Thyroid gland (tissue), 4 donors: ENCODE results near the gene GOT2.

Experiments used
- CTCF ChIP-seq, 6 experiments: fragments of 200-600 bp in 3 of 6; fragments of 450-650 bp in 3 of 6; sonication (generic) in 3 of 6; IDR thresholded peaks; one replicate each; pipeline ENCODE4 v1.5.1; 2016 to 2019; ENCODE audit warnings: antibody characterized with exemption in 6 of 6, mild to moderate bottlenecking in 2 of 6, inconsistent platforms in 1 of 6, moderate library complexity in 1 of 6
- POLR2A ChIP-seq, 2 donors: fragments of 450-650 bp; IDR thresholded peaks; one replicate each; pipeline ENCODE4 v1.6.1; 2017; ENCODE audit warnings: antibody characterized with exemption in 2 of 2, mild to moderate bottlenecking in 2 of 2, moderate library complexity in 1 of 2

GRCh38 chr16:58741976-58742375 lies 7.9 kb upstream of the GOT2 start:
- no peak for TF ChIP-seq POLR2A (IDR thresholded peaks at IDR 0.05)
- no peak for TF ChIP-seq CTCF (IDR thresholded peaks at IDR 0.05)
